NCI-H2029 (cell line): ENCODE data around the gene SPRR2A.
"Not testable (repeated sequence)": the region's sequence is repeated elsewhere in the genome, so short reads cannot be mapped to it uniquely, and the experiment has no call there.

Experiments used
- DNase-seq: peaks from one replicate; lab custom pipeline; 2025; lab: John Stamatoyannopoulos, UW

Gene SPRR2A

DNA sequence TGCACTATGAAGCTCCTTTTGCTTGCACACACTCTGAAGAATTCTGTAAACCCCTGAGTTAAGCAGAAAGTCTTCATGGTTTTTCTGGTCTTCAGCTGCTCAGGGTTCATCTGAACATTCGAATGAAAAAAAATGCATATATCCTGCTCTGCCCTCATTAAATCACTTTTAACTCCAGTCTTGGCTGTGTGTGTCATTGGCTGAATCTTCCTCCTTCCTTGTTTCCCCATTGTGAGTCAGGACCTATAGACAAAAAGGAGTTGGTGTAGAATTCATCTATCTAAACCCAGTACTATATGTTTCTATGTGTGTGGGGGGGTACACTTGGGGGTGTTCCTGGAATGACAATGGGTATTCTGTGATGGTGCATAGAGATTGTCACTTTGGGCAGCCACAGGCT is 32.9 kb downstream of the SPRR2A start:
- no peak for DNase-seq

DNA sequence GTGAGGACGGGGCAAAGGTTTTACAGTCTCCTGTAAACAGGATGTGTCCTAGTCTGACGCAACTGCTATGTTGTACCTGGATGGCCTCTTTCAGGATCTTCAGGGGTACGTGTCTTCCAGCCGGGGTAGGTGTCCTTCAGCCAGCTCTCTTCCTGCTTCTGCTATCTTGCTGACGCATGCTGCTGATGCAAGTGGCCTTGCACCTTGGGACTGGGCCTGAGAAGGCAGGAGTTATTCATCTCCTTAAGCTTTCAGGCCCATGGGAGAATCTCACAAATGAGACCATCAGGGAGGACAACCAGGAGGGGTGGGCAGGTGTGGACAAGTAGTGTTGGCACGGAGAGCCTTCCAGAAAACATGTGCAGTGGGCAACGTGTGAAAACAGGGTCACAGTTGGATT is 34.2 kb downstream of the SPRR2A start:
- DNase-seq: no peak

DNA sequence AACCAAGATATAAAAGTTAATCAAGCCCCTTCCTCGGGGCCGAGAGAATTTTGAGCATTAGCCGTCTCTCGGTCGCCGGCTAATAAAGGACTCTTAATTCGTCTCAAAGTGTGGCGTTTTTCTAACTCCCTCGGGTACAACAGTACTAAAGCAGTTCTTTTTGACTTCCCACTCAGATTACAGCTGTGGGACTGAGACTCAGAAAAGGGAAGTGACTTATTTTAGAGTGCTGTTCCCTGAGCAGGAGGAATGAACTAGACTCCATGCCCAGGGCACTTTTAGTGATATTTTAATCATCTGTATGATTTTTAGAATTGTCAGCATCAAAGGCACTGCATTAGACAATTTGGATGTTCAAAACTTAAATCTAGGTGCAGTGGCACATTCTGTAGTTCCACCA is 35.0 kb downstream of the SPRR2A start:
- DNase-seq: not testable (repeated sequence)

DNA sequence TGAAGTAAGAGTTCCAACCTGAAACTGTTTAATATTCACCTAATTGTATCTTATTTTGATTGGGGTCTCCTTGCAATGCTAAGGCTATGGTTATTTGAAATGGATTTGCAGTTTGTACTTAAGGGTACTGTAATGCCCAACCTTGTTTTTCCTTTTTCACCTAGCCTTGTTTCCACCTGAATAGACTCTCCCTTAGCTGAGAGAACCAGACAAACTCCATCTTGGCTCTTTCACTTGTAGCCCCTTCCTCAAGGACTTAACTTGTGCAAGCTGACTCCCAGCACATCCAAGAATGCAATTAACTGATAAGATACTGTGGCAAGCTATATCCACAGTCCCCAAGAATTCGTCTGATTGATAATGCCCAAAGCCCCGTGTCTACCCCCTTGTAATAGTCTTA is 35.5 kb downstream of the SPRR2A start:
- DNase-seq: not testable (repeated sequence)

DNA sequence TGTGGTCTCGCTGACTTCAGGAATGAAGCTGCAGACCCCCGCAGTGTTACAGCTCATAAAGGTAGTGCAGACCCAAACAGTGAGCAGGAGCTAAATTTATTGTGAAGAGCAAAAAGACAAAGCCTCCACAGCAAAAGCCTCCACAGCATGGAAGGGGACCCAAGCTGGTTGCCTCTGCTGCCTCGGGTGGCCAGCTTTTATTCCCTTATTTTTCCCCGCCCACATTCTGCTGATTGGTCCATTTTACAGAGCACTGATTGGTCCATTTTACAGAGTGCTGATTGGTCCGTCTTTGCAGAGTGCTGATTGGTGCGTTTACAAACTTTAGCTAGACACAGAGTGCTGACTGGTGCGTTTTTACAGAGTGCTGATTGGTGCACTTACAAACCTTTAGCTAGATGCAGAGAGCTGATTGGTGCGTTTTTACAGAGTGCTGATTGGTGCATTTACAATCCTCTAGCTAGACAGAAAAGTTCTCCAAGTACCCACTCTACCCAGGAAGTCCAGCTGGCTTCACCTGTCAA is 46.0 kb downstream of the SPRR2A start:
- not testable (repeated sequence) for DNase-seq
